Mammary epithelial cell (primary cell): Measurements from ENCODE around the gene NUDT21.
"Not testable (repeated sequence)": the region's sequence is repeated elsewhere in the genome, so short reads cannot be mapped to it uniquely, and the experiment has no call there.

ENCODE experiments used
- EZH2 ChIP-seq: IDR thresholded peaks from 2 replicates; pipeline ENCODE4 v1.6.1; 2012; ENCODE audit warnings: low read length, inconsistent platforms, borderline replicate concordance
- TF ChIP-seq, protein P1 (sequence below), 2 donors: IDR thresholded peaks in 1 of 2; conservative IDR thresholded peaks in 1 of 2; 2 replicates each; pipeline ENCODE4 v1.5.1; 2011 to 2012; ENCODE audit warnings: inconsistent platforms in 2 of 2, low read length in 2 of 2, mild to moderate bottlenecking in 2 of 2, control low read depth in 1 of 2, low read depth in 1 of 2; ENCODE audit not compliant: insufficient read depth in 1 of 2; ENCODE audit errors: extremely low read depth in 1 of 2

DNA sequence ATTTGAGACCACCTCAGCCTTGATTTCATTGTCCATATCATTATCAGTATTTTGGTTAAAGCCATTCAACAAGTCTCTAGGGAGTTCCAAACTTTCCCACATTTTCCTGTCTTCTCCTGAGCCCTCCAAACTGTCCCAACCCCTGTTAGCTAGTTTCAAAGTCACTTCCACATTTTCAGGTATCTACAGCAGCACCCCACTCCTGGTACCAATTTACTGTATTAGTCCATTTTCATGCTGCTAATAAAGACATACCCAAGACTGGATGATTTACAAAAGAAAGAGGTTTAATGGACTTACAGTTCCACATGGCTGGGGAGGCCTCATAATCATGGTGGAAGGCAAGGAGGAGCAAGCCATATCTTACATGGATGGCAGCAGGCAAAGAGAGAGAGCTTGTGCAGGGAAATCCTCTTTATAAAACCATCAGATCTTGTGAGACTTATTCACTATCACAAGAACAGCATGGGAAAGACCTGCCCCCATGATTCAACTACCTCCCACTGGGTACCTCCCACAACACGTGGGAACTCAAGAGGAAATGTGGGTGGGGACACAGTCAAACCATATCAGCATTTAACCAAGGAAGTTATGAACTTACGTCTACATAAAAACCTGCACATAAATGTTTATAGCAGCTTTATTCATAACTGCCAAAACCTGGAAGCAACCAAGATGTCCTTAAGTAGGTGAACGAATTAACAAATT lies 70.2 kb downstream of the NUDT21 start:
- TF ChIP-seq, protein P1, sequence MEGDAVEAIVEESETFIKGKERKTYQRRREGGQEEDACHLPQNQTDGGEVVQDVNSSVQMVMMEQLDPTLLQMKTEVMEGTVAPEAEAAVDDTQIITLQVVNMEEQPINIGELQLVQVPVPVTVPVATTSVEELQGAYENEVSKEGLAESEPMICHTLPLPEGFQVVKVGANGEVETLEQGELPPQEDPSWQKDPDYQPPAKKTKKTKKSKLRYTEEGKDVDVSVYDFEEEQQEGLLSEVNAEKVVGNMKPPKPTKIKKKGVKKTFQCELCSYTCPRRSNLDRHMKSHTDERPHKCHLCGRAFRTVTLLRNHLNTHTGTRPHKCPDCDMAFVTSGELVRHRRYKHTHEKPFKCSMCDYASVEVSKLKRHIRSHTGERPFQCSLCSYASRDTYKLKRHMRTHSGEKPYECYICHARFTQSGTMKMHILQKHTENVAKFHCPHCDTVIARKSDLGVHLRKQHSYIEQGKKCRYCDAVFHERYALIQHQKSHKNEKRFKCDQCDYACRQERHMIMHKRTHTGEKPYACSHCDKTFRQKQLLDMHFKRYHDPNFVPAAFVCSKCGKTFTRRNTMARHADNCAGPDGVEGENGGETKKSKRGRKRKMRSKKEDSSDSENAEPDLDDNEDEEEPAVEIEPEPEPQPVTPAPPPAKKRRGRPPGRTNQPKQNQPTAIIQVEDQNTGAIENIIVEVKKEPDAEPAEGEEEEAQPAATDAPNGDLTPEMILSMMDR (conservative IDR thresholded peaks at IDR 0.05 in 1 of 2, IDR thresholded peaks at IDR 0.05 in 1 of 2; ENCODE audit: extremely low read depth in 1 of 2, insufficient read depth in 1 of 2, low read depth in 1 of 2, low read length in 2 of 2), result not testable (repeated sequence)
- TF ChIP-seq EZH2, result not testable (repeated sequence)
